ENCODE results near the gene LYSMD2.
A peak's percentile ranks its signal among the peaks of the same experiment; 100 is the strongest.

Gene LYSMD2

DNA sequence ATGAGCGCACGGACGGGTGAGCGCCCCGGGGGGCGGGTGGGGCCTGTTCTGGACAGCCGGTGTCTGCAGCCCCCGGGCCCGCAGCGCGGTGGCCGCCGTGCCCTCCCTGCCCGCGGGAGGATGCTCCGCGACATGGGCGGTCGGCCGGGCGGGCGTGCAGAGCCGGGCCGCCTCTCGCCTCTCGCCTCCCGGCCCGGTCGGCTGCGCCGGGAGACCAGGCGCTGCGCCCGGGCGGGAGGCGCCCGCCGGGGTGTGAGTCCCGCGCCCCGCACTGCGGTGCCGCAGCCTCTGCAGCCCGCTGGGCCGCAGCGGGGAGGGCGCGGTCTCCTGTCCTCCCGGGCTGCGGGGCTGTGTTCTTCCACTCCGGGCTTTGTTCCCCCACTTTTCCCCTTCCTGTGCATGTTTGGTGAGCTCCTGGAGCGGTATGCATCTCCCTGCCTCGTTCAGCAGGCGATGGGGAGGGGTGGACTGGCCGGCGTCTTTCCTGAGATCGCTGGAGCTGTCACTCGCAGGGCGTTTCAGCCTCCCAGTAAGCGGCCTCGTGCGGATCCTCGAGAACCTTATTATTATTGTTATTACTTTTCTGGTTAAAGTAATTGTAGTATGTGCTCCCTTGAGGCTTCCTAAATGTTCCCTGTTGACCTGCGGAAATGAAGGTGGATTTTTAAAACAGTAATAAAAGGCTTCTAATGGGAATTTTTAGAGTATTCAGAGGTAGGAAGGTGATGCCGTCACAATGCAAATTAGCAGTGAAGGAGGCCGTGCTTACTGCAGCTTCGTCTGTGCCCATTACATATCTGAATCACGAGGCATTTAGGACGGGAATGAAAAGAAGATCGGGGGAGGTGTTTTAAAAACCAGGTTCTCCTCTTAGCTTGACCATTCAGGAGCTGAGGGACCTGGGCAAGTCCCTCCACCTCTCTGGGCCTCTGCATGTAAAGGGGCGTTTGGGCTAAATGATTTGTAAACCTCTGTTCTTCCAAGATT lies 14.5 kb upstream of the LYSMD2 start:
- no peak for DNase-seq

DNA sequence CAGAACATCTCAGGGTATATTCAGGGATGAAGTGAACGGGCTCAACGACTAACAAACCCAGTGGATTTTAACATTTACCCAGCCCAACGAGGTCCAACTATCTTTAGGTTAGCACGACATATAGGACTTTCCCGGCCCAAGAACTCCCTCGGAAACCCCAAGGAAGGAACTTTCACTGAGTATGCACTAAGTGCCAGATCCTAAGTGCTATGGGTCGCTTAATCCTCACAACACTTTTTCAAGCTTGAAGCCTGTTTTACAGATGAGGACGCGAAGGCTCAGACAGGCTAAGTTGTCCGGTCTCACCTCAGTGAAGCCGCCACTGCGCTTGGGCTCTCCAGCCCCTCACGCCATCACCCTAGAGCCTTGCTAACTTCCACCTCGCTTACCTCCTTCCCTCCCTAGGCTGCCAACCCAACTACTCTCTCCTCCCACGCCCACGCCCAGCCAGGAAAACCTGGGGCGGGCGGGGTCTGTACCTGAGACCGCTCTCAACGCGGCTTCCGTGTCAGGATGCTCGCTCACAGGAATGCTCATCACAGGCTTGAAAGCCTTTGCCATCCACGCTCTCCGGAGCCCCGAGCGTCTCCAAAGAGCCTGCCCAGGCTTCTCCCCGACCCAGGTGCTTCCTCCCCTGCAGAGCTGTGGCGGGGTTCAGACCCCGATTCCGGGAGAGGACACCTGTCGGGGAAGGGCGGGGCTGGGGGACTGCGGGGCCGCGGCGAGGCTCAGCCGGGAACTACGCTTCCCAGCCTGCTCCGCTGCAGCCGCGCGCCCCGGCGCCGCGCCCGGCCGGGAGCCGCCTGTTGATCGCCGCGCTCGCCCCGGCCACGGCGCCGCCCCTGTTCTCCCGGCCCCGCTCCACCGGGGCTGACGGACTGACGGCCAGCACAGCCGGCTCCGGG lies 13.6 kb upstream of the LYSMD2 start, which contains the start of gene TMOD2:
TMOD2 (plus strand) TSS at position 806 of the 905 bp plus-strand sequence. CDS start 14,845 bp downstream, outside the sequence.
- peak; percentile 65 for DNase-seq

GRCh38 chr15:51750186-51750585 lies 12.7 kb upstream of the LYSMD2 start:
- no peak for DNase-seq

DNA sequence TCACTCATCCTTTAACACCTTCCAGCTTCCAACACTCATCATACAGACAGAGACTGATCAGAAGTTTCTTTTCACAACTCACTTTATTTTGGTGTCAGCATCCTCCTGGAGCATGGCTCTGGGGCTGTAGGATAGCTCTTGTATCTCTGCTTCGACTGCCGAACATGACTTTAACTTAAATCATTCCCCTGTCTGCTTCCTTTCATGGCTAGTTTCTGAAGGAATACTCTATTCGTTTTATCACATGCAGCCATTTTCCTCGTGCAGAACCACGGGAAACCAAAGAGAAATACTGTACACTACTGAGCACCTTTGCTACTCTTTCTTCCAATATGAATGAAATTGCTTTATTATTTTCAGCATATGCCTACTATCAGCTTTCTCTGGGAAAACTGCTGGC lies 11.9 kb upstream of the LYSMD2 start:
- DNase-seq: no peak

GRCh38 chr15:51739061-51739712 lies 1.7 kb upstream of the LYSMD2 start:
- no peak for DNase-seq

GRCh38 chr15:51738553-51738952 lies 1.1 kb upstream of the LYSMD2 start:
- DNase-seq: no peak

GRCh38 chr15:51736751-51737521 lies 519 bp downstream of the LYSMD2 start:
- no peak for DNase-seq

- no peak for DNase-seq
Measured at GRCh38 chr15:51736069-51736468, 1.4 kb downstream of the LYSMD2 start.

DNA sequence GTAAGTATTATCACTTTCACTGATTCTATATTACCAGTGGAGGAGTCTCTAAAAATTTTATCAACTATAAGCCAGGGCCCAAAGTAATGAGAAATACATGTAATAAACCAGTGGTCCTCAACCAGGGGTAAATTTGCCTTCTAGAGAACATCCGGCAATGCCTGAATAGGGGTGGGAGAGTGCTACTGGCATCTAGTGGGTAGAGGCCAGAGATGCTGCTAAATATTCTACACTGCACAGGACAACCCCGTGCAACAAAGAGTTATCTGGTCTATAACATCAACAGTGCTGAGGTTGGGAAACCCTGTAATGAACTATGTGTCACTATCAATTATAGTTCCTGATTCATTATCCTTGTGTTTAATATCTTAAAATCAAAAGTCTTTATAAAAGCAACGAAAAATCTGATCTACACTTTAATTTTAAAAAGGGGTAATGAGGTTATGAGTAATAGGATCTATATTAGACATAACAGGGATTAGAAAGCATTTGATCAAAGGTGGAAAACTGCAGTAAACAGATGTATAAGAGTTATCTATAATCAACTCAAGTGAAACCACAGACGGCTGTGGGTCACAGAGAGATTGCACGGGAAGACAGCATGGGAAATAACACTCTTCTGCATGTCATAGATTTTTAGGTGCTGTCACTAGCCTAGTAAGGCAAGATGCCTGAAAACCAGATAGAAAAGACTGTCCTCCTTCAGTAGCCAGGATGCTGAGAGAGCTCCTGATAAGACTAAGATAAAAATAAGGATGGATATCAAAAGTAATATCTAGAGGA lies 2.0 kb downstream of the LYSMD2 start:
- DNase-seq: no peak

DNA sequence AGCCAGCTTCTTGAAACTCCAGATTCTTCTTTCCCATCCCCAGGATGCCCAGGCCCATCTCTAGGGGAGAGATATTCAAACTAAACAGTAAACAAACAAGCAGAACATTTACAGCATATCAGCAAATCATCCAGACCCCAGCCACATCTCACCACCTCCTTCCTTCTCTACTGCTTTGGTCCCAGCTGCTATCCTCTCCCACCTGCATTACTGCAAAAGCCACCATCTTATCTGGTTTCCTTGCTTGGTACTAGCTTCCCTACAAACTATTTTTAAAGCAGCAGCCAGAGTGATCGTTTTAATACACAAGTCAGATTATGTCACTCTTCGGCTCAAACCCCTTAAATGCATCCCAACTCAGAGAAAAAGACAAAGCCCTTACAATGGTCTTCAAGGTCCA lies 4.8 kb downstream of the LYSMD2 start:
- DNase-seq: no peak

GRCh38 chr15:51731549-51732267 lies 5.7 kb downstream of the LYSMD2 start:
- no peak for DNase-seq

DNA sequence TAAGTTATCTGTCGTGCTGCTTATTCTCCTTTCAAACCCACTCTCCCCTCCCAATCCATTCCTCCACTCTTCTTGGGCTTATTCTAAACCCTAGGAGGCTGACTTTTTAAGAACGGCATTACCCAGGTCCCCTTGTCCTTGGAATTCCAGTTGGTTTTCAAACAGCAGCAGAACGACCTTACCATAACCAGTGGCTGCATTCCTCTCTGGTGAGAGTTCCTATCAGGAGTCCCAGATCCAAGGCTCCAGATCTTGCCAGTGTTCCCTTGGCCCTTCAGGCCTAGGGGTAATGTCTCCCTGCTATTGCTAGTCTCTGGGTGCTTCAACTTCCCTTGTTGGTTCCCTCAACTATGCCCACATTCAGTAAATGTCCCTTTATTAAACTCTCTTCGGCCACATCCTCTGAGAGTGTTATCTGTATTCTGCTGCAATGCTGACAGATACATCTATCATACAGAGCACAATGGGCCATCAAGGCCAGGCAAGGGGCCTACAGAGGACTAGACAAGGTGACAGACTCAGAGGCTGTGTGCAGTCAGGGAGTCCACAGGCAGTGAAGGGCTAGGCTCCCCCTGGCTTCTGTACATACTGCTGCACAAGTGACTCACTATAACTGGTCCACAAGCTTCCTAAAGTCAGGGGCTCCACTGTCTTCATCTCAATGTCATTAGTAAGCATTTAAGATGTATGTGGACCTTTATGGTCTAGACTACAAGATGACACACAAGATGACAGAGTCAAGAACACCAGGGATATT lies 10.1 kb downstream of the LYSMD2 start:
- DNase-seq: no peak

DNA sequence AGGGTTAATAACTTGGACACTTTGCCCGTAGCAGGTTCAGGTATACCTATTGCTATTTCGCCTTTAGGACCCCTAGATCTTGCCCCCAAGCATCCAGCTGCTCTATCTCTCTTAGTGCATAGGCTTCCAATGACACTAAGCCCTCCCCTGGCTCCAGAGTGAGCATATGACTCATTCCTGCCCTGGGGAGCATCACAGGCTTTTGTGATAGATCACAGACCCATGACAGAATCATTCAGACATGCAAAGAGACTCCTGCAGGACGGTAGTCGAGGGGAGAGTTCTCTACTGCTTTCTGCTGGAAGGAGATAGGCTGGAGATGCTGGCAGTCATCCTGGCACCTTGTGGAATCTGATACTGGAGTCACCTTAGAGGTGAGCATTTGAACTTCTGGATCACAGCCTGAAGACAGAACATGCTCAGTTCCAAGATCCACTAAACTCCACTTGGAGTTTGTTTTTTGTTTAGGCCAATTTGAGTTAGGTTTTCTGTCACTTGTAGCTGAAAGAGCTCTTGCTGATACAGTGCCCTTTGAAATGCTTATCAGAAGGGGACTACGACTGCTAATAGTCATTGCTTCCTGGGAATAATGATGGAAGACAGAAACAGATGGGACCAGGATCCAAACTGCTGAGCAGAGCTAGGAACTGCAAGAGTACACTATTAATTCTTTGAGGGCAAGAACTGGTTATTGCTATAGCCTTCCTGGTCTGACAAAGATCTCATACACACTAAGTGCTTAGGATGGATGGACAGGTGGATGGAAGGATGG lies 11.0 kb downstream of the LYSMD2 start:
- no peak for DNase-seq

GRCh38 chr15:51724673-51725072 lies 12.8 kb downstream of the LYSMD2 start:
- DNase-seq: no peak

DNA sequence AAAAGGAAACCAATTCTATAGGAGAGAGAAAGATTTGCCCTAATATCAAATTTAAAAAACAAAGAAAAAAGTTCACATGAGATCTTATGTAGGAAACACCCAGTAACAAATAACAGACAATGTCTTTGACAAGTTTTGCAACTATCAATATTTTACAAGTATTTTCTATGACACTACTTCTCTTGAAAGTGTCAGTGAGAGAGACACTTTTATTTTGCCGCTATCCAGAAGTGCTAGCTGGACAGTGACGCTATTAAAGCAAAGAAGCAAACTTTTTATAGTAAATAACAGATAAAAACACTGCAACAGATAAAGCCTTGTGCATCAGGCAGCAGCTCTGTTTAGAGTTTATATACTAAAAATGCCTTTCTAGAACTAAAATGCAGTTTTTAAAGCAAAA lies 13.3 kb downstream of the LYSMD2 start:
- DNase-seq: no peak

GRCh38 chr15:51721199-51721960 lies 16.1 kb downstream of the LYSMD2 start:
- no peak for DNase-seq

- no peak for DNase-seq
Measured at GRCh38 chr15:51720201-51720995, 17.1 kb downstream of the LYSMD2 start.
